Measurements from ENCODE around the gene ZDHHC11B. TPM values are rescaled to one million over a fixed set of nuclear protein-coding genes. Genes with fewer than 3 reads are reported as not detected.
"Not testable (repeated sequence)": the region's sequence is repeated elsewhere in the genome, so short reads cannot be mapped to it uniquely, and the experiment has no call there.

ZDHHC11B gene
- total and polyA plus RNA-seq, 9 donors, result 1.7 to 8.0 (median 2.4) TPM

DNA sequence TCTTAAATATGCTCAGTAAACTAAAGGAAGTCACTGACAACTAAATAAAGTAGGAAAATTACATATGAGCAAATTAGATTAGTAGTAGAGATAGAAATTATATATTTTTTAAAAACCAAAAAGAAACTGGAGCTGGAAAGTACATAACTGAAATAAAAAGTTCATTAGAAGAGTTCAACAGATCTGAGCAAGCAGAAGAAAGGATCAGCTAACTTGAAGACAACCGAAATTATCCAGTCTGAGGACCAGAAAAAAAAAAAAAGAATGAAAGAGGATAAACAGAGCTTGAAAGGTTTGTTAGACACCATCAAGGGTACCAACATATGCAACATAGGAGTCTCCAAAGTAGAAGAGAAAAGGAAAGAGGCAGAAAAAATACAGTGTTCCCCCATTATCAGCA, 65.2 kb downstream of the ZDHHC11B start:
- H3K36me3 ChIP-seq; intact Hi-C loops (cut with DNase I); H3K27me3 ChIP-seq; H3K27ac ChIP-seq; H3K4me1 ChIP-seq (ENCODE audit: insufficient read depth); H3K4me3 ChIP-seq; H3K9me3 ChIP-seq; DNase-seq: not testable (repeated sequence)
- WGBS, 3 donors, result 79 to 91% (median 90%) methylated on average over 1 of the region's 1 CpG

DNA sequence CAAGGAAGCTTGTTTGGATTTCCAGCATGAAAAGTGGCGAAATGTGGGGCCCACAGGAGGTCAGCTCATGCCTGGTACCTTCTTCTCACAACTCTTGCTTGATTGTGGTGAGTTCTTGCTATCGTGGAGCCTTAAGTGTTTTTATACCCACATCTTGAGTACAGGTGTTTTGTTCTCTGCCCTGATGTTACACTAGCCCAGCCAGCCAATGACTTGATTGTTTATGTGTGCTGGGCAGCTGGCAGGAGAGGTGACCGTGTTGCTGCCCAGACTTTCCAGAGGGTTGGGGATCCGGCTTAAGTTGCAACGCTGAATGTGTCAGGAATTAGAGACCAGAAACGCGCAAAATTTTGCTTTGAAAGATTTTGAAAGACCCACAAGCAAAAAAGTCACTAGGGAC, 67.4 kb downstream of the ZDHHC11B start:
- DNase-seq, result no peak
- TF ChIP-seq EP300 (IDR thresholded peaks at IDR 0.05) (no peak), POLR2A (IDR thresholded peaks at IDR 0.05) (no peak)
- TF ChIP-seq, protein P1, sequence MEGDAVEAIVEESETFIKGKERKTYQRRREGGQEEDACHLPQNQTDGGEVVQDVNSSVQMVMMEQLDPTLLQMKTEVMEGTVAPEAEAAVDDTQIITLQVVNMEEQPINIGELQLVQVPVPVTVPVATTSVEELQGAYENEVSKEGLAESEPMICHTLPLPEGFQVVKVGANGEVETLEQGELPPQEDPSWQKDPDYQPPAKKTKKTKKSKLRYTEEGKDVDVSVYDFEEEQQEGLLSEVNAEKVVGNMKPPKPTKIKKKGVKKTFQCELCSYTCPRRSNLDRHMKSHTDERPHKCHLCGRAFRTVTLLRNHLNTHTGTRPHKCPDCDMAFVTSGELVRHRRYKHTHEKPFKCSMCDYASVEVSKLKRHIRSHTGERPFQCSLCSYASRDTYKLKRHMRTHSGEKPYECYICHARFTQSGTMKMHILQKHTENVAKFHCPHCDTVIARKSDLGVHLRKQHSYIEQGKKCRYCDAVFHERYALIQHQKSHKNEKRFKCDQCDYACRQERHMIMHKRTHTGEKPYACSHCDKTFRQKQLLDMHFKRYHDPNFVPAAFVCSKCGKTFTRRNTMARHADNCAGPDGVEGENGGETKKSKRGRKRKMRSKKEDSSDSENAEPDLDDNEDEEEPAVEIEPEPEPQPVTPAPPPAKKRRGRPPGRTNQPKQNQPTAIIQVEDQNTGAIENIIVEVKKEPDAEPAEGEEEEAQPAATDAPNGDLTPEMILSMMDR (IDR thresholded peaks at IDR 0.05), result no peak
- Histone ChIP-seq H3K4me1 (ENCODE audit: insufficient read depth) (no peaks in the 10 kb centered on the region), H3K9me3 (no peaks in the 10 kb centered on the region), H3K36me3 (no peaks in the 10 kb centered on the region), H3K4me3 (no peak overlapping the region), H3K27me3 (no peaks in the 10 kb centered on the region), H3K27ac (no peak overlapping the region)
- intact Hi-C loops (cut with DNase I), result no loop called here
- 57 to 79% (median 63%) methylated on average over 7 of the region's 7 CpGs for WGBS, 3 donors

GRCh38 chr5:716740-717139, 67.8 kb downstream of the ZDHHC11B start:
- H3K9me3 ChIP-seq; H3K4me1 ChIP-seq (ENCODE audit: insufficient read depth); DNase-seq; H3K36me3 ChIP-seq; H3K27ac ChIP-seq; H3K4me3 ChIP-seq; H3K27me3 ChIP-seq; intact Hi-C loops (cut with DNase I): not testable (repeated sequence)
- 32 to 62% (median 44%) methylated on average over 4 of the region's 4 CpGs for whole genome bisulfite sequencing, 3 donors

- WGBS, 3 donors, result 72 to 79% (median 78%) methylated on average over 4 of the region's 4 CpGs
- H3K27ac ChIP-seq; H3K4me1 ChIP-seq (ENCODE audit: insufficient read depth); H3K4me3 ChIP-seq; H3K27me3 ChIP-seq; H3K9me3 ChIP-seq; intact Hi-C loops (cut with DNase I); DNase-seq; H3K36me3 ChIP-seq: not testable (repeated sequence)
Measured at GRCh38 chr5:715636-716035, 68.9 kb downstream of the ZDHHC11B start.

- H3K4me1 ChIP-seq (ENCODE audit: insufficient read depth); H3K27ac ChIP-seq; intact Hi-C loops (cut with DNase I); H3K36me3 ChIP-seq; H3K9me3 ChIP-seq; H3K4me3 ChIP-seq; H3K27me3 ChIP-seq; DNase-seq: not testable (repeated sequence)
- WGBS, 3 donors, result 53 to 65% (median 55%) methylated on average over 8 of the region's 8 CpGs
Measured at GRCh38 chr5:714215-715118, 70.1 kb downstream of the ZDHHC11B start.

DNA sequence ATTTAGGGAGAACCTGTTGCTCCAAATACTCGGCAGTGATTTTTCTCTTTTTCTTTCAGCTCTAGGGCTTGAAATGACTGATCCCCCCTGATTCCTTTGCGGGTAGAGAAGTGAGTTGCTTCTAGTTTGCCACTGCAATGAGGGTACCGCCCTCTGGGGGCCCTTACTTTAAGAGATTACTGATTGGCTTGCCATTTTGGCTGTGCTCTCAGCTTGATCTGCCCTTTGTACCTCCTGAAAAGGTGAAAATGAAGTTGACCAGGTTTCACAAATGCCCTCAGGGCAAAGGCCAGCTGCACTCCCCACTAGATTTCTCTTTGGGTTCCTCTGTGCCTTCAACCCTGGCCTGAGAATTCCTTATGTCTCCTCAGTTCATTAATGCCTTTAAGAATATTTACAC, 70.8 kb downstream of the ZDHHC11B start:
- intact Hi-C loops (cut with DNase I); H3K4me3 ChIP-seq; H3K4me1 ChIP-seq (ENCODE audit: insufficient read depth); DNase-seq; H3K36me3 ChIP-seq; H3K9me3 ChIP-seq; H3K27ac ChIP-seq; H3K27me3 ChIP-seq: not testable (repeated sequence)
- 44 to 54% (median 46%) methylated on average over 2 to 3 of the region's 3 CpGs for WGBS, 3 donors

- H3K9me3 ChIP-seq; intact Hi-C loops (cut with DNase I); H3K4me1 ChIP-seq (ENCODE audit: insufficient read depth); H3K4me3 ChIP-seq; H3K27me3 ChIP-seq; DNase-seq; H3K27ac ChIP-seq; H3K36me3 ChIP-seq: not testable (repeated sequence)
- 91 to 92% (median 92%) methylated on average over 2 to 3 of the region's 3 CpGs for WGBS, 3 donors
Measured at GRCh38 chr5:708848-709517, 75.5 kb downstream of the ZDHHC11B start.

DNA sequence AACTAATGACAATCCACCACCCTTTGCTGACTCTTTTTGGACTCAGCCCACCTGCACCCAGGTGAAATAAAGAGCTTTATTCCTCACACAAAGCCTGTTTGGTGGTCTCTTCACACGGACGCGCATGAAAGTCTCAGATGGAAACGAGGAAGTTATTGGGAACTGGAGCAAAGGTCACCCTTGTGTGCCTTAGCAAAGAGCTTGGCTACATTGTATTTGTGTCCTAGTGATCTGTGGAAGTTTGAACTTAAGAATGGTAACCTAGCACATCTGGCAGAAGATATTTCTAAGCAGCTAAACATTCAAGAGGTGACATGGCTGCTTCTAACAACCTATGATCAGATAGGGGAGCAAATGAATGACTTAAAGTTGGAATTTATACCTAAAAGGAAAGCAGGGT, 76.2 kb downstream of the ZDHHC11B start:
- WGBS, 3 donors, result 86 to 89% (median 88%) methylated on average over 4 of the region's 4 CpGs
- H3K27me3 ChIP-seq; H3K27ac ChIP-seq; H3K4me3 ChIP-seq; DNase-seq; H3K9me3 ChIP-seq; intact Hi-C loops (cut with DNase I); H3K36me3 ChIP-seq; H3K4me1 ChIP-seq (ENCODE audit: insufficient read depth): not testable (repeated sequence)

DNA sequence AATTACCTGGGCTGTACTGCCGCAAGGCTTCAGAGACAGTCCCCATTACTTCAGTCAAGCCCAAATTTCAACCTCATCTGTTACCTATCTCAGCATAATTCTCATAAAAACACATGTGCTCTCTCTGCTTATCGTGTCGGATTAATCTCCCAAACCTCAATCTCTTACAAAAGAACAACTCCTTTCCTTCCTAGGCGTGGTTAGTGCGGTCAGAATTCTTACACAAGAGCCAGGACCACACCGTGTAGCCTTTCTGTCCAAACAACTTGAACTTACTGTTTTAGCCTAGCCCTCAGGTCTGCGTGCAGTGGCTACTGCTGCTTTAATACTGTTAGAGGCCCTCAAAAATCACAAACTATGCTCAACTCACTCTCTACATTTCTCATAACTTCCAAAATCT, 78.4 kb downstream of the ZDHHC11B start:
- H3K27ac ChIP-seq; H3K4me3 ChIP-seq; H3K4me1 ChIP-seq (ENCODE audit: insufficient read depth); H3K9me3 ChIP-seq; H3K27me3 ChIP-seq; intact Hi-C loops (cut with DNase I); DNase-seq; H3K36me3 ChIP-seq: not testable (repeated sequence)
- 79 to 86% (median 82%) methylated on average over 7 of the region's 7 CpGs for WGBS, 3 donors

DNA sequence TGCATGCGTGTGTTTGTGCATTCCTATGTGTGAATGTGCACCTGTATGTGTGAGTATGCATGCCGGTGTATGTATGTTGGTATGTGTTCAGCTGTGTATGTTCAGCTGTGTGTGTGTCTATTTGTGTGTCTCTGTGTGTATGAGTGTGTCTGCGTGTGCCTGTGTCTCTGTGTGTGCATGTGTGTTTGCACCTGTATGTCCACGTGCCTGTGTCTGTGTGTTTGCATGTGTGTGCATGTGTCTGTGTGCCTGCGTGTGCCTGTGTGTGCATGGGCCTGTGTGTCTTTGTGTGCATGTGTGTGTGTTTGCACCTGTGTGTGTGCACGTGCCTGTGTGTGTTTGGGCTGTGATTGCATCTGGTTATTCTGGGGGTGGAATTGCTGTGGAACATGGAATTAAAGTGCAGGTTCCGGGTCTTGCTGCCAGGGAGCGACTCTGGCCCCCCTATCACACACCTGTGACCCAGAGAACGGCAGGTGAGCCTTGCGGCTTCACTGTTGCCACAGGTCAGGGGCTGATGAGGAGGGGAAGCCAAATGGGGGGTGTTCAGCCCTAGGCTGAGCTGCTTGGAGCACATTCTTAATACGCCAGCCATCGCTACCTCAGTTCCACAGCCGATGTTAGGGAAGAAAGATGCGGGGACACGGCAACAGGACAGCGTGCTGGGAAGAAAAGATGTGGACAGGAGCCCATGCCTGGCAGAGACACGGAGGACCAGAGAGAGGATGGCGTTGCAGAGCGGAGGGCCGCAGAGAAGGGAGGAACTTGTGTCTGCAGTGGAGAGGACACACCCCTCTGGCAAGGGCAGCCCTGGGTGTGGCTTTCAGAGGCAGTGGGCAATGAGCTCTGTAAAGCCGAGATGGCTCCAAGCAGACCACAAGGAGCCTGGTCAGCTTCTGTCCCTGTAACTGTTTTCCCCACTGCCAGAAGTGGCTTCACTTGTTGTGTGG, 87.5 kb downstream of the ZDHHC11B start:
- H3K36me3 ChIP-seq; H3K4me3 ChIP-seq; intact Hi-C loops (cut with DNase I); H3K4me1 ChIP-seq (ENCODE audit: insufficient read depth); H3K9me3 ChIP-seq; H3K27me3 ChIP-seq; H3K27ac ChIP-seq; DNase-seq: not testable (repeated sequence)
- 75 to 86% (median 86%) methylated on average over 18 to 21 of the region's 21 CpGs for WGBS, 3 donors

Measured in ovary (tissue), 9 donors.